ENCODE results near the gene CEBPZ. TPM values are rescaled to one million over a fixed set of nuclear protein-coding genes. Genes with fewer than 3 reads are reported as not detected.
A peak's percentile ranks its signal among the peaks of the same experiment; 100 is the strongest.

CEBPZ gene
- total and polyA plus RNA-seq, 2 donors: 41.1 to 62.7 TPM

GRCh38 chr2:37180640-37181039 lies 50.8 kb downstream of the CEBPZ start:
- no peak overlapping the region for H3K27ac ChIP-seq (ENCODE audit: low read depth)
- DNase-seq (ENCODE audit: extremely low spot score): no peak
- H3K4me3 ChIP-seq (ENCODE audit: low read depth, low read length): no peak overlapping the region
- no peaks in the 10 kb centered on the region for H3K4me1 ChIP-seq (ENCODE audit: insufficient read depth)
- H3K36me3 ChIP-seq (ENCODE audit: insufficient read depth): no peaks in the 10 kb centered on the region
- WGBS: 93% methylated on average over 5 of the region's 5 CpGs

DNA sequence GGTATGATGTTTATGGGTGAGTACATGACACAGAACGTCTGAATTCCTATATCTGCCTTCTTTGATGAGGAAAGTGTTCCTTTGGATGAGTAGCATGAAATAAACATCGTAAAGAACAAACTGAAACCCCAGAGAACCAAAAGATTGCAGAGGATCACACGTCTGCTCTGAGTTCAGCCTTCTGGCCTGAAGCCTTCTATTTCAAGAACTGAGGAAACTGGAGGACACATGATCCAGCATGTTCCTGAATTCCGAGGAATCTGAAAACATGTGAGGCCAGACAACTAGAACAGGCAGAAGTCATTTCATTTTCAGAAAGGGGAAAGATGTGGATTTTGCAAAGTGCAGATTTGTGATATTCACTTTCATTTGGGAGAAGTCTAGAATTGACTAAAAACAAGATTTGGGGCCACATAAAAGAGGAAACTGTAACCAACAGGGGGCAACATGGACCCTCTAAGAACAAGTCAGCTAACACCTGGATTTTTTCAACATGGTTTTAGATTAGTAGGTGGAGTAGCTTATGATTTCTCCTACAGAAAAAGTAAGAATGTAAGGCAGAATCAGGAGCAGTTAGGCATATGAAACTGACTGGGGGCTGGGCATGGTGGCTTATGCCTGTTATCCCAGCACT lies 51.3 kb downstream of the CEBPZ start:
- Histone ChIP-seq H3K4me1 (ENCODE audit: insufficient read depth) (no peaks in the 10 kb centered on the region), H3K36me3 (ENCODE audit: insufficient read depth) (no peaks in the 10 kb centered on the region), H3K27ac (ENCODE audit: low read depth) (no peak overlapping the region), H3K4me3 (ENCODE audit: low read depth, low read length) (no peak overlapping the region)
- DNase-seq (ENCODE audit: extremely low spot score): no peak
- WGBS: 28% methylated on average over 4 of the region's 4 CpGs

DNA sequence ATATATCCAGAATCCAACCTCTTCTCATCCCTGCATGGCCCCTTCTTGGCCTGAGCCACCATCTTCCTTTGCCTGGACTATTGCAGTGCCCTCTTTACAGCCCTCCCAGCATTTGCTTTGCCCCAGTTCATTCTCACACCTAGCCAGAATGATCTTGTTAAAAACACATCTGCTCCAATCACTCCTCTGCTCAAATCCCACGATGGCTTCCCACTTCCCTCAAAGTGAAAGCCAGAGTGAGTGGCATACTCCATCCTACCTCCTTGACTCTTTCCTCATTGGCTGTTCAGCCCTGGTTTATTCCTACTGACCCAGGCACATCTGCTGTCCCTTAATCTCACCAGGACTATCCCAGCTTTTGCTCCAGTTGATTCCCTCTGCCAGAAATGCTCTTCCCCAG lies 57.7 kb downstream of the CEBPZ start:
- Histone ChIP-seq H3K27ac (ENCODE audit: low read depth) (no peak overlapping the region), H3K36me3 (ENCODE audit: insufficient read depth) (no peaks in the 10 kb centered on the region), H3K4me3 (ENCODE audit: low read depth, low read length) (no peak overlapping the region), H3K4me1 (ENCODE audit: insufficient read depth) (no peaks in the 10 kb centered on the region)
- DNase-seq (ENCODE audit: extremely low spot score): no peak
- 67% methylated on average over 1 of the region's 1 CpG for WGBS

DNA sequence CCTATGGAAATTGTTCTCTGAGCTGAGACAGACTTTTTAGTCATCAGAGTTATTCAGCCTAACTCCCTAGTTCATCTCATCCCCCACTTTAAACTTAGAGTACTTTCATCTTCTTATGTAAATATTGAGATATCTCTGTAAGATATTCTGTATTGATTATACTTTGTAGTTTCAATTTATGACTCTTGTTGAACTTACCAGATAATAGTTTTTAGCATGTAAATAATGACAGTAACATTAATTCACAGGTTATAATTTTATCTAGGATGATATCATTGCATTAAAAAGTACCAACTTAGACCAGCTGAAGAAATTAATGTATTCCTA lies 59.8 kb downstream of the CEBPZ start:
- no peaks in the 10 kb centered on the region for H3K36me3 ChIP-seq (ENCODE audit: insufficient read depth)
- H3K27ac ChIP-seq (ENCODE audit: low read depth): no peak overlapping the region
- no peak for DNase-seq (ENCODE audit: extremely low spot score)
- H3K4me1 ChIP-seq (ENCODE audit: insufficient read depth): no peaks in the 10 kb centered on the region
- H3K4me3 ChIP-seq (ENCODE audit: low read depth, low read length): no peak overlapping the region

DNA sequence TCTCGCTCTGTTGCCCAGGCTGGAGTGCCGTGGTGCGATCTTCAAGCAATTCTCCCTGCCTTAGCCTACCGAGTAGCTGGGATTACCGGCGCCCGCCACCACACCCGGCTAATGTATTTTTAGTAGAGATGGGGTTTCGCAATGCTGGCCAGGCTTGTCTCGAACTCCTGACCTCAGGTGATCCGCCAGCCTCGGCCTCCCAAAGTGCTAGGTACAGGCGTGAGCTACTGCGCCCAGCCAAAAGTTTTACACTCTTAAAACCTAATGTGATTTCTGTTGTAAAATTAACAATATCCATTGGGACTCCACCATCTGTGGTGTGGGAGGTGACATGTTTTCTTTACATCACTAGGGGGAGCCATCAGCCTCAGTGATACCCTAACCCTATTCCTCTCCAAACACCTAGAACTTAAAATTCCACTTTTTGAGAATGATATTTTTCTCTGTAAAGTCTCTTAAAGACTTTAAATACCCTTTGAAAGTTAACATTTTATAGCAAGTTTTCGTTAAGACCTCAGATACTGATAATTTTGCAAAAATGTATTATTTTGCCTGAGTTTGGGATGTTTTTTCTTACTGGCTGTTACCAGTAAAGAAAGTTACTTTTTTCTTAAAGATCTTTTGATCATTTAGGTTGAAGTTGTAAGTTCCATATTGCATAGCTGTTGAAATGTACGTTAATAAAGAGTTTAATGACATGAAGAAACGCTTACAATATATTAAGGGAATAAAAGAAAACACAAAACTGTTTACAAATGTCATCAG lies 63.0 kb downstream of the CEBPZ start:
- 55% methylated on average over 17 of the region's 17 CpGs for WGBS
- Histone ChIP-seq H3K4me3 (ENCODE audit: low read depth, low read length) (no peak overlapping the region), H3K27ac (ENCODE audit: low read depth) (no peak overlapping the region), H3K36me3 (ENCODE audit: insufficient read depth) (no peaks in the 10 kb centered on the region), H3K4me1 (ENCODE audit: insufficient read depth) (no peaks in the 10 kb centered on the region)
- no peak for DNase-seq (ENCODE audit: extremely low spot score)

GRCh38 chr2:37167636-37168180 lies 63.7 kb downstream of the CEBPZ start:
- no peak overlapping the region for H3K4me3 ChIP-seq (ENCODE audit: low read depth, low read length)

DNA sequence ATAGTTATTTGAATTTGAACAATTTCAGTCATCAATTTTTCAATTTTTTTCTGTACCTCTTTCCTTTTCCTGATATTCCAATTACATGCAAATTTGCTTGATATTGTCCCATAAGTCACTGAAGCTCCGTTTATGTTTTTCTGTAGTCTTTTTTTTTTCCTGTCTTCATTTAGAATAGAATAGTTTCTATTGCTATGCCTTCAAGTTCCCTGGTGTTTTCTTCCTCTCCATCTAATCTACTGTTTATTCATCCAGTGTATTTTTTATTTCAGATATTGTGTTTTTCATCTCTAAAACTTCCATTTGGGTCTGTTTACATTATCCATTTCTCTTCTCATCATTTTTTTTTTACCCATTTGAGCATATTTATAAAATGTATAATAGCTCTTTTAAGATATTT lies 66.6 kb downstream of the CEBPZ start:
- no peak for DNase-seq (ENCODE audit: extremely low spot score)
- Histone ChIP-seq H3K27ac (ENCODE audit: low read depth) (no peak overlapping the region), H3K4me1 (ENCODE audit: insufficient read depth) (no peaks in the 10 kb centered on the region), H3K36me3 (ENCODE audit: insufficient read depth) (no peaks in the 10 kb centered on the region), H3K4me3 (ENCODE audit: low read depth, low read length) (no peak overlapping the region)
- 93% methylated on average over 1 of the region's 1 CpG for WGBS

More at GRCh38 chr2:37167636-37168180, 63.7 kb downstream of the CEBPZ start:
- DNase-seq (ENCODE audit: extremely low spot score): no peak
- 94% methylated on average over 3 of the region's 3 CpGs for WGBS
- no peaks in the 10 kb centered on the region for H3K4me1 ChIP-seq (ENCODE audit: insufficient read depth)
- no peaks in the 10 kb centered on the region for H3K36me3 ChIP-seq (ENCODE audit: insufficient read depth)
- no peak overlapping the region for H3K27ac ChIP-seq (ENCODE audit: low read depth)

DNA sequence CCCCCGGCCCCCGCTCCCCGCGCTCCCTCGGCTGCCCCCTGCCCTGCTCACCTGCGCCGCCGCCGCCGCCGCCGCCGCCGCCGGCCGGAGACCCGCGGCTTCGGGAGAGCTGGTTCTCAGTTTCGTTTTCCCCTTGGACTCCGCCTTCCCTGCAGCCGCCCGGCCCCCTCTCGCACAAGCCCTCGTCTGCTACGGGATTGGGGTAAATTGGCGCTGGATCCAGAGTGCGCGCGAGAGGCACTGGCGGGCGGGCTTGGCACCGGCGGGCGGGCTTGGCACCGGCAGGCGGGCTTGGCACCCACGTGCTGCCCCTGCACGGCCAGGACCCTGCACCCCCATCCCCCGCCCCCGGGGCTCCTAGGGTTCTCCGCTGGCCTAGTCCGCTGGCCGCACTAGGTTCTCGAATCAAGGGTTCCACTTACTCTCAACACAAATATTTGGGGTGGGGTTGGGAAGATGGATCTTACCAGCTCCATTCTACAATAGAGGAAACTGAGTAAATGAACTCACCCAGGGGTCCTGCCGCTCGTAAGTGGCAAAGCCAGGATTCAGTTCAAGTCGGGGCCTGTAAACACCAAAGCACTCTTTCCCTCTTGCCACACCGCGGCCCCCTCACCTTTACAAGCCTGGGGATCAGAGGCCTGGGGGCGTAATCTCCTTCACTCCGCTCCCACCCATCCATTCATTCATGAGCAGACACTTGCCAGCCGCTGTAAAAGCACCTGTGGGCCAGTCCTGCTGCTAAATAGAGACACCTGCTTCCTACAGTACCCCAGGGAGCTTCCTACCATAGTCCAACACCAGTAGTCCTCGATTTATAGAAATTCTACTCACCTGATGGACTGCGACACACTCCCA lies 74.3 kb downstream of the CEBPZ start, which contains the start of gene EIF2AK2:
EIF2AK2 (minus strand) TSS at position 124 of the 858 bp plus-strand sequence. CDS start 9,174 bp downstream, outside the sequence.
- Histone ChIP-seq H3K4me1 (ENCODE audit: insufficient read depth) (no peaks in the 10 kb centered on the region), H3K27ac (ENCODE audit: low read depth) (peak within 1 kb of the TSS; percentile 85), H3K4me3 (ENCODE audit: low read depth, low read length) (peak within 1 kb of the TSS; percentile 74), H3K36me3 (ENCODE audit: insufficient read depth) (no peaks in the 10 kb centered on the region)
- DNase-seq (ENCODE audit: extremely low spot score): peak; percentile 59
- 8% methylated on average over 55 of the region's 55 CpGs for WGBS

- H3K4me1 ChIP-seq (ENCODE audit: insufficient read depth): no peaks in the 10 kb centered on the region
- peak overlapping the region; percentile 74 for H3K4me3 ChIP-seq (ENCODE audit: low read depth, low read length)
- WGBS: under 1% methylated on average over 27 of the region's 27 CpGs
- DNase-seq (ENCODE audit: extremely low spot score): peak; percentile 61
- no peaks in the 10 kb centered on the region for H3K36me3 ChIP-seq (ENCODE audit: insufficient read depth)
- H3K27ac ChIP-seq (ENCODE audit: low read depth): peak overlapping the region; percentile 85
Observed at GRCh38 chr2:37156071-37156856, 75.1 kb downstream of the CEBPZ start.

GRCh38 chr2:37154785-37155184 lies 76.6 kb downstream of the CEBPZ start:
- Histone ChIP-seq H3K27ac (ENCODE audit: low read depth) (no peak overlapping the region), H3K36me3 (ENCODE audit: insufficient read depth) (no peaks in the 10 kb centered on the region), H3K4me1 (ENCODE audit: insufficient read depth) (no peaks in the 10 kb centered on the region), H3K4me3 (ENCODE audit: low read depth, low read length) (no peak overlapping the region)
- no peak for DNase-seq (ENCODE audit: extremely low spot score)
- WGBS: 93% methylated on average over 4 of the region's 4 CpGs

GRCh38 chr2:37153224-37153623 lies 78.2 kb downstream of the CEBPZ start:
- no peaks in the 10 kb centered on the region for H3K4me1 ChIP-seq (ENCODE audit: insufficient read depth)
- WGBS: 87% methylated on average over 5 of the region's 5 CpGs
- no peak overlapping the region for H3K27ac ChIP-seq (ENCODE audit: low read depth)
- no peak overlapping the region for H3K4me3 ChIP-seq (ENCODE audit: low read depth, low read length)
- DNase-seq (ENCODE audit: extremely low spot score): no peak
- H3K36me3 ChIP-seq (ENCODE audit: insufficient read depth): no peaks in the 10 kb centered on the region

Data from urinary bladder (tissue), 4 donors.